Measurements from ENCODE around the gene GNG13. TPM values are rescaled to one million over a fixed set of nuclear protein-coding genes. Genes with fewer than 3 reads are reported as not detected.

The GNG13 gene
- total RNA-seq, 1 experiment from 2014 or later, result not detected

DNA sequence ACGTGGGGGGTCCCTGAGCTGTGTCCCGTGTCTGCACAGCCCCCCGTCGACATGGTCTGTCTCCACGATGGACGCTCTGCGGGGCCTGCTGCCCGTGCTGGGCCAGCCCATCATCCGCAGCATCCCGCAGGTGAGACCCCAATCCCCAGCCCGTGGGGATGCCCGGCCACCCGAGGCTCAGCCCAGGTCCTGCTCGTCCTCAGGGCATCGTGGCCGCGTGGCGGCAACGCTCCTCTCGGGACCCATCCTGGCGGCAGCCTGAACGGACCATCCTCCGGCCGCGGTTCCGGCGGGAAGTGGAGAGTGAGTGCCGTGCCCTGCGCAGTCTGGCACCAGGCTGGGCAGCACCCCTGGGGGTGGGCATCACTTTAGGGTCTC lies 35.1 kb downstream of the GNG13 start:
- no peak overlapping the region for H4K91ac ChIP-seq (ENCODE audit: insufficient read length, low read depth, low read length)
- WGBS (ENCODE audit: extremely low coverage, insufficient read length, low lambda C conversion rate), result no CpG with 5 or more reads among the region's 29 CpGs
- no peak overlapping the region for H2BK20ac ChIP-seq (ENCODE audit: low read depth, low read length, poor library complexity, severe bottlenecking)
- H3K27me3 ChIP-seq (ENCODE audit: insufficient read depth, low read length), result no peaks in the 10 kb centered on the region
- no peak overlapping the region for H2BK5ac ChIP-seq (ENCODE audit: insufficient read length, low read length)
- no peak overlapping the region for H3T11ph ChIP-seq (ENCODE audit: low read length)
- H3K4me1 ChIP-seq (ENCODE audit: insufficient read depth, low read length), result no peaks in the 10 kb centered on the region
- Mint-ChIP-seq H3K27me3 (ENCODE audit: low read depth) (peaks cover 3% of the 10 kb centered on the region), H3K4me3 (no peak overlapping the region), H3K4me1 (peaks cover 0 to 5% of the 10 kb centered on the region in 2 experiments; a peak in 1 of 4 replicates), H3K36me3 (ENCODE audit: insufficient read depth in 1 of 3, low read depth in 3 of 3) (no peaks in the 10 kb centered on the region), H3K9me3 (no peaks in the 10 kb centered on the region), H3K27ac (peak overlapping the region in 1 of 3 experiments; percentile 48; a peak in 1 of 7 replicates)
- no peak overlapping the region for H3K9ac ChIP-seq (ENCODE audit: extremely low read depth, insufficient read length, low read length)
- no peak overlapping the region for H2BK120ac ChIP-seq (ENCODE audit: low read depth, low read length, poor library complexity, severe bottlenecking)
- no peak overlapping the region for H3K14ac ChIP-seq (ENCODE audit: insufficient read depth, low read length)
- H3K18ac ChIP-seq (ENCODE audit: insufficient read length, low read depth, low read length), result no peak overlapping the region
- H2BK12ac ChIP-seq (ENCODE audit: insufficient read length, low read depth, low read length), result no peak overlapping the region
- no peaks in the 10 kb centered on the region for H3K9me3 ChIP-seq (ENCODE audit: control insufficient read depth, low read depth, low read length)
- H2AFZ ChIP-seq (ENCODE audit: low read length), result no peak overlapping the region
- H3K23me2 ChIP-seq (ENCODE audit: insufficient read length, low read depth, low read length, poor library complexity, severe bottlenecking), result no peaks in the 10 kb centered on the region
- no peaks in the 10 kb centered on the region for H3K79me1 ChIP-seq (ENCODE audit: insufficient read depth, low read depth, low read length, poor library complexity, severe bottlenecking)
- H4K20me1 ChIP-seq (ENCODE audit: control insufficient read depth, insufficient read depth, insufficient read length), result no peaks in the 10 kb centered on the region
- H2AK5ac ChIP-seq (ENCODE audit: insufficient read length, low read length), result no peak overlapping the region
- H3K27ac ChIP-seq (ENCODE audit: insufficient read length, low read depth, low read length), result no peak overlapping the region
- H3K4me2 ChIP-seq (ENCODE audit: insufficient read depth, insufficient read length, low read length), result no peak overlapping the region
- no peaks in the 10 kb centered on the region for H3K79me2 ChIP-seq (ENCODE audit: insufficient read depth, low read length)
- H4K5ac ChIP-seq (ENCODE audit: insufficient read length, low read depth, low read length), result no peak overlapping the region
- no peak overlapping the region for H3K56ac ChIP-seq (ENCODE audit: insufficient read length, low read depth, low read length)
- TF ChIP-seq, protein P1, sequence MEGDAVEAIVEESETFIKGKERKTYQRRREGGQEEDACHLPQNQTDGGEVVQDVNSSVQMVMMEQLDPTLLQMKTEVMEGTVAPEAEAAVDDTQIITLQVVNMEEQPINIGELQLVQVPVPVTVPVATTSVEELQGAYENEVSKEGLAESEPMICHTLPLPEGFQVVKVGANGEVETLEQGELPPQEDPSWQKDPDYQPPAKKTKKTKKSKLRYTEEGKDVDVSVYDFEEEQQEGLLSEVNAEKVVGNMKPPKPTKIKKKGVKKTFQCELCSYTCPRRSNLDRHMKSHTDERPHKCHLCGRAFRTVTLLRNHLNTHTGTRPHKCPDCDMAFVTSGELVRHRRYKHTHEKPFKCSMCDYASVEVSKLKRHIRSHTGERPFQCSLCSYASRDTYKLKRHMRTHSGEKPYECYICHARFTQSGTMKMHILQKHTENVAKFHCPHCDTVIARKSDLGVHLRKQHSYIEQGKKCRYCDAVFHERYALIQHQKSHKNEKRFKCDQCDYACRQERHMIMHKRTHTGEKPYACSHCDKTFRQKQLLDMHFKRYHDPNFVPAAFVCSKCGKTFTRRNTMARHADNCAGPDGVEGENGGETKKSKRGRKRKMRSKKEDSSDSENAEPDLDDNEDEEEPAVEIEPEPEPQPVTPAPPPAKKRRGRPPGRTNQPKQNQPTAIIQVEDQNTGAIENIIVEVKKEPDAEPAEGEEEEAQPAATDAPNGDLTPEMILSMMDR (conservative IDR thresholded peaks at IDR 0.05), result no peak
- no peak overlapping the region for H3K4ac ChIP-seq (ENCODE audit: low read depth, low read length)
- no peak for DNase-seq
- H4K8ac ChIP-seq (replicated peaks; ENCODE audit: insufficient read length, low read depth, low read length), result no peak overlapping the region
- H3K23ac ChIP-seq (ENCODE audit: insufficient read length, low read depth, low read length), result no peak overlapping the region
- H2BK15ac ChIP-seq (ENCODE audit: low read depth, low read length), result no peak overlapping the region
